ENCODE data around the gene ATP11C.

DNA sequence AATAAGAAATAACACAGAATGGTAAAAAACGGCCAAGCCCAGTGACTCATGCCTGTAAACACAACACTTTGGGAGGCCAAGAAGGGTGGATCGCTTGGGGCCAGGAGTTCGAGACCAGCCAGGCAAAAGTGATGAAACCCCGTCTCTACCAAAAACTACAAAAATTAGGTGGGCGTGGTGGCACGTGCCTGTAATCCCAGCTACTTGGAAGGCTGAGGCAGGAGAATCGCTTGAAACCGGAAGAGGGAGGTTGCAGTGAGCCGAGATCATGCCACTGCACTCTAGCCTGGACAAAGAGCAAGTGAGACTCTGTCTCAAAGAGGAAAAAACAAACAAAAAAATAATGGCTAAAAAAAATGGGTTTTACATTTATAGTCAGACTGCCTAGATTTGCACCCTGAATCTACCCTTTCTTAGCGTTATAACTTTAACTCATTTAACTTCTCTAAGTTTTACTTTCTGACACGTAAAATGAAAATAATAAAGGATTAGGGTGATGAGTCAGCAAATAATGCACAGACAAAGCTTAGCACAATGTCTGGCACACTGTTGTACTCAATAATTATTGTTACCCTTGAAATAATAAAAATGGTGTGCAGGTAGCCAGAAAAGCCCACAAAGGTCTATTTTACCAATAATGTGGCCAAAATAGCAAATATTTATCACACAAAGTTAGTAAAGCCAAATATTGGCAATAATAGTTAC lies 55.0 kb downstream of the ATP11C start:
- TF ChIP-seq POLR2AphosphoS5 (IDR thresholded peaks at IDR 0.05; ENCODE audit: low read depth) (no peak), EZH2 (IDR thresholded peaks at IDR 0.05; ENCODE audit: low read depth, unreplicated experiment) (no peak), JUNB (IDR thresholded peaks at IDR 0.05; ENCODE audit: unreplicated experiment) (no peak)
- TF ChIP-seq, protein P1, sequence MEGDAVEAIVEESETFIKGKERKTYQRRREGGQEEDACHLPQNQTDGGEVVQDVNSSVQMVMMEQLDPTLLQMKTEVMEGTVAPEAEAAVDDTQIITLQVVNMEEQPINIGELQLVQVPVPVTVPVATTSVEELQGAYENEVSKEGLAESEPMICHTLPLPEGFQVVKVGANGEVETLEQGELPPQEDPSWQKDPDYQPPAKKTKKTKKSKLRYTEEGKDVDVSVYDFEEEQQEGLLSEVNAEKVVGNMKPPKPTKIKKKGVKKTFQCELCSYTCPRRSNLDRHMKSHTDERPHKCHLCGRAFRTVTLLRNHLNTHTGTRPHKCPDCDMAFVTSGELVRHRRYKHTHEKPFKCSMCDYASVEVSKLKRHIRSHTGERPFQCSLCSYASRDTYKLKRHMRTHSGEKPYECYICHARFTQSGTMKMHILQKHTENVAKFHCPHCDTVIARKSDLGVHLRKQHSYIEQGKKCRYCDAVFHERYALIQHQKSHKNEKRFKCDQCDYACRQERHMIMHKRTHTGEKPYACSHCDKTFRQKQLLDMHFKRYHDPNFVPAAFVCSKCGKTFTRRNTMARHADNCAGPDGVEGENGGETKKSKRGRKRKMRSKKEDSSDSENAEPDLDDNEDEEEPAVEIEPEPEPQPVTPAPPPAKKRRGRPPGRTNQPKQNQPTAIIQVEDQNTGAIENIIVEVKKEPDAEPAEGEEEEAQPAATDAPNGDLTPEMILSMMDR (conservative IDR thresholded peaks at IDR 0.05; ENCODE audit: low read depth in 2 of 2), result no peak
- TF ChIP-seq, protein P2, sequence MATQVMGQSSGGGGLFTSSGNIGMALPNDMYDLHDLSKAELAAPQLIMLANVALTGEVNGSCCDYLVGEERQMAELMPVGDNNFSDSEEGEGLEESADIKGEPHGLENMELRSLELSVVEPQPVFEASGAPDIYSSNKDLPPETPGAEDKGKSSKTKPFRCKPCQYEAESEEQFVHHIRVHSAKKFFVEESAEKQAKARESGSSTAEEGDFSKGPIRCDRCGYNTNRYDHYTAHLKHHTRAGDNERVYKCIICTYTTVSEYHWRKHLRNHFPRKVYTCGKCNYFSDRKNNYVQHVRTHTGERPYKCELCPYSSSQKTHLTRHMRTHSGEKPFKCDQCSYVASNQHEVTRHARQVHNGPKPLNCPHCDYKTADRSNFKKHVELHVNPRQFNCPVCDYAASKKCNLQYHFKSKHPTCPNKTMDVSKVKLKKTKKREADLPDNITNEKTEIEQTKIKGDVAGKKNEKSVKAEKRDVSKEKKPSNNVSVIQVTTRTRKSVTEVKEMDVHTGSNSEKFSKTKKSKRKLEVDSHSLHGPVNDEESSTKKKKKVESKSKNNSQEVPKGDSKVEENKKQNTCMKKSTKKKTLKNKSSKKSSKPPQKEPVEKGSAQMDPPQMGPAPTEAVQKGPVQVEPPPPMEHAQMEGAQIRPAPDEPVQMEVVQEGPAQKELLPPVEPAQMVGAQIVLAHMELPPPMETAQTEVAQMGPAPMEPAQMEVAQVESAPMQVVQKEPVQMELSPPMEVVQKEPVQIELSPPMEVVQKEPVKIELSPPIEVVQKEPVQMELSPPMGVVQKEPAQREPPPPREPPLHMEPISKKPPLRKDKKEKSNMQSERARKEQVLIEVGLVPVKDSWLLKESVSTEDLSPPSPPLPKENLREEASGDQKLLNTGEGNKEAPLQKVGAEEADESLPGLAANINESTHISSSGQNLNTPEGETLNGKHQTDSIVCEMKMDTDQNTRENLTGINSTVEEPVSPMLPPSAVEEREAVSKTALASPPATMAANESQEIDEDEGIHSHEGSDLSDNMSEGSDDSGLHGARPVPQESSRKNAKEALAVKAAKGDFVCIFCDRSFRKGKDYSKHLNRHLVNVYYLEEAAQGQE (IDR thresholded peaks at IDR 0.05; ENCODE audit: unreplicated experiment), result no peak

All from GM23338 (cell line).